IPS-NIHi7 (cell line): ENCODE measurements around the gene NPRL2.

Experiments used
- DNase-seq: peaks from one replicate; pipeline ENCODE4 v3.0.0; 2012; ENCODE audit warnings: mixed read lengths; ENCODE audit errors: extremely low spot score

The NPRL2 gene

DNA sequence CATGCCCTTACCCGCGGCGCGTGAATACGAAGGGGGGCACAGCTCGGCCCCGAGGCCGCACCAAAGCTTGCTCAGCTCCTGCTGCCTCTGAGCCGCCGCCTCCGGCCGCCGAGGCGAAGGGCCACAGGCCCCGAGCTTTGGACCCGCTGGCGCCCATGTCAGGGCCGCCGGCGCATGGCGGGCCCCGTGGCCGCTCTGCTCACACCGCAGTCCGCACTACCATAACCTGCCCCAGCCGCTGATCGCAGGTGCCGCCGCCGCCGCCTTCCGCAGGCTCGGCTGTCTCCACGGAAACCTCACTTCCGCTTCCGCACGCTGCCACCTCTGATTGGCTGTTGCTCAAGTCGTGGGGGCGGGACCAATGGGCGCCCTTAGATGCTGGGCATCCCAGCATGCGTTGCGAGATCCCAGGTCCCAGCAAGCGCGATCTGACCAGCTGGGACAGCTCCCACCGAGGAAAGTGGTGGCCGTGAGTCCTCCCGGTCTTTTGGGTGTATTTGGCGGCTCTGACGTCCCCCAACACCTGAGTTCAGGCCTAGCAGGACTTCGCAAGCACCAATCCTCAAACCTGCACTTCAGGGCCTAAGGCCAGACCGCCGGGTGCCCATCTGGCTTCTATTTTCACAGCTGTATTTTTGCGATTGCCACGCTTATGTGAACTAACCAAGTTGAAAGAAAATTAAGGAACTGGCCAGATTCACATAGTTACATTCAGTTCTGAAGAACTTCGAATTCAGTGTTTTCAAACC lies 22.5 kb downstream of the NPRL2 start, which contains the start of gene TUSC2:
Gene TUSC2, minus strand, starts transcription at position 281 of the 749 bp plus-strand sequence. Its CDS starts 124 bp downstream, at position 157.
- DNase-seq, result peak; percentile 94

GRCh38 chr3:50327129-50327528 lies 23.4 kb downstream of the NPRL2 start:
- DNase-seq, result no peak

DNA sequence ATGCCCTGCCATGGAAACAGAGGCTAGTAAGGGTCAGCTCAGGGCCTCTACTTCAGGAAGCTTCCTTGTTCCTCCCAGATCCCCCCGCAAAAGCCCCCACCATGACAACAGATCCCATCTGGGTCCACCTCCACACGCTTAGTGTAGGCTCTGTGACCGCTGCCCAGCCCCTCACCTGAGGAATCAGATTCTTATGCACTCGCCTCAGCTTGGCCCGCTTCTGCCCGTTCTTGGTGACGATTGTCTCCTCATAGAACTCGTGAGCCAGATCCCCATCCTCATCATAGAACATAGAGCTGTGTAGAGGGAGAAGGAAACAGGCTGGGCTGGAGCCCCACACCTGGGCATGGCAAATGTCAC lies 24.4 kb downstream of the NPRL2 start:
- DNase-seq, result no peak

- DNase-seq, result no peak
Observed at GRCh38 chr3:50325497-50326181, 24.9 kb downstream of the NPRL2 start.

- no peak for DNase-seq
Observed at GRCh38 chr3:50325113-50325480, 25.5 kb downstream of the NPRL2 start.

GRCh38 chr3:50324351-50325112 lies 26.0 kb downstream of the NPRL2 start:
- peak; percentile 78 for DNase-seq

DNA sequence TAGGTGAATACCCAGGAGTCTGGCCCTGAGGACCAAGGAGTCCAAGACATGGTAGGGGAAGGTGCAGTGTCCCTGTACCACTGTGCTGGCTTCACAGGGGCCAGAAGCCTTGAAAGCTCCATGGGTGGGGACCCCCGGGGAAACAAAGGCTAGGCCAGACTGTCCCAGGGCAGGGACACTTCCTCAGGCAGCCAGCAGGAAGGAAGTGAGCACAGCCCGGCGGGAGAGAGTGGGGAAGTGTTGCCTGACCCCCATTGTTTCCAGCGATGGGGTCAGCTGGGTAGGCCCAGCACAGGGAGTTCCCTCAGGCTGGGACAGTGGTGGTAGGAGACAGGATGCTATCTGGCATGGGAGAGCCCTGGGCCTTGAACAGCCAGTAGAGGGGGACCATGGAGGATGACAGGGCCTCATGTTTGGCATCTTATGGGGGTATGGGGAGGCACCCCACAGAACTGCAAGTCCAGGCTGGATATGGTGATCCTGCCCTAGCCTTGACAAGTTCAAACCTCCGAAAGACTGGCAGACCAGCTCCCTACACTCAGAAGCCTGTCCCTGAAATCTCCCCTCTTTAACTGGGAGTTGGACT lies 26.9 kb downstream of the NPRL2 start:
- no peak for DNase-seq

DNA sequence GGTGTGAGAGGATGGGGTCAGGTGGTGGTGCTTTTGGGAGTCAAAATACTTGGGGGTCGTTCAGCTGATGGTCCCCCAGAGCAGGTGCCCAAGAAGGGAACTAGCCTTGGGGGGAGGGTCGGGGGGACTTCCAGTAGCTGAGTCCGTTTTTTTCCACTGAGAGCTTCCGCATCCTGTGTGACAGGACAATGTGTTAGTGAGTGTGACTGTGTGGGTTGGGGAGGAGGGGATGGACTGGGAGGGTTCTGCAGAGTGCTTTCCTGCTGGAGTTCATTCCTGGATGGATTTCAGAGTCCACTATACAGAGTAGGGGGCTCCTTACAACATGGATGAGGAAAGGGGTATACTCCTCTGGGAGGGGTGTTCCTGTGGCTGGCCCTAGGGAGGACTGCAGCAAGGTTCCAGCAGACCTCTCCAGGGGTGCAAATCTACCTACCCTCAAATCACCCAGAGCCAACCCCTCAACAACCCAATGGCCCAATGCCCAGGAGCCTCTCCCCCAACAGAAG lies 27.4 kb downstream of the NPRL2 start:
- DNase-seq, result no peak

- DNase-seq, result no peak
Observed at GRCh38 chr3:50322386-50323091, 28.0 kb downstream of the NPRL2 start, which contains the start of gene HYAL2. HYAL2 (minus strand) TSS chr3:50322745; CDS start chr3:50320489, 2,256 bp downstream.

DNA sequence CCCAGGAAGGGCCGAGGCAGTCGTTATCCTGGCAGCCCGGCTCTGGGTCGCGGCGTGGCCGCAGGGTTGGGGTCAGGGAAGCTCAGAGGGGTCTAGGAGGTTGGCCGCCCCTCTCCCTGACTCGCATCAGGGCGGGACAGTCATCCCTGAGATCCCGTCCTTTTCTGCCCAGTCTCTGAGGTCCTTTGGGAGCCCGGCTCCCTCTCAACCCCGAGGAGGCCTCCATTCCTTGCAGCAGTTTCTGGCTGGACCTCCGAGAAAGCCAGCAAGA lies 28.5 kb downstream of the NPRL2 start:
- DNase-seq, result no peak

DNA sequence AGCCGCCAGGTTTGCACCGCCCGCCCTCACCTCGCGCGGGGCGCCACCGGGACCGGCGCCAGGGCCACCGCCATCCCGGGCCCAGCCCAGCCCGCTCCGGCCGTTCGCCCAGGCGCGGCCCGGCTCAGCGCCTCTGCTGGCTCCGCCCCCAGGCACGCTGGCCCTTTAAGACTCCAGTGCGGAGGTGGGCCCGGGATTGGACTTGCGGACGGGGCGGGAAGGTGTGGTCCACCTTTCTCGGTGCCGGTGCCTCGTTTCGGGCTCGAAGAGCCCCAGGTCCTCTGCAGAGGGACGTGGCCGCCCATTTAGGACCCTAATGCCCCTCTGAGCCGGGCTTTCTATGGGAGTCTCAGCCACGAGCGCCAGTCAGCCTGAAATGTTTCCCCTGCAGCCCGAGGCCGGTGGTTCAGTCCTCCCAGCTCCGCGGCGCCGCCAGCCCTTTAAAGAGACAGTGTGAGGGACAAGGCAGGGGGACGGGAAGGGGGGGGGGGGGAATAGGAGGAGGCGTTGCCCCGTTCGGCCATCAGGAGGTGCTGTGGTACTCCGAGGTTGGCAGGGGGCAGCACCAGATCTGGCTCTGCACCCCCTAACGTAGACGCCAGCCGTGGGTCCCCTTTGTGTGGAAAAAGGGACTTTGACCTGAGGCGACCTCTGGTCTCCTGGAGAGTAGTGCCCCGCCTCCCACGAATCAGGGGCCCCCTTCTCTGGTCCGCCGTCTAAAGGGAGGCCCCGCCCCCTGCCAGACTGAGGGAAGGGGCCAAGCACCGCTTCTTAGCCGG lies 29.1 kb downstream of the NPRL2 start:
- peak; percentile 87 for DNase-seq

DNA sequence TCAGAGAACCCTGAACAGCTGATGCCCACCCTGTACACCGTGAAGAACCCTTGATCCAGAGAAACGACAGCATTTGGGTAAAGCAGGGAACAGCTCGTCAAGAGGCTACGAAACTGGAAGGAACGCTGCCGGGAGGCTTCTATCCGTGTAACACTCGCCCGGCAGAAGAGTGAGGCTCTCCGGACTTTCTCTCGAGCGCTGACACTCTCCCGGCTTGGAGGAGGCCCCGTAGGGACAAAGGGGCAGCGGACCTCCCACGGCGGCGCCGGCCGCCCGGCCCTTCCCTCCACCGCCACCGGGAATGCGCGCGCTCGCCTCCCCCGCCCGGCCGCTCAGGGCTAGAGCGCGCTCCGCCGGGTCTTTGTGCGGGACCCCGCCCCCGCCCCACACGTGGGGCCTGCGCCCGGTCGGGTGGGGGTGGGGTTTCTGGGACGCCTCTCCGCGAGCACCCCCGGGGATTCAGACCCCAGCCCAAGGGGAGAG lies 29.7 kb downstream of the NPRL2 start:
- DNase-seq, result peak; percentile 85

DNA sequence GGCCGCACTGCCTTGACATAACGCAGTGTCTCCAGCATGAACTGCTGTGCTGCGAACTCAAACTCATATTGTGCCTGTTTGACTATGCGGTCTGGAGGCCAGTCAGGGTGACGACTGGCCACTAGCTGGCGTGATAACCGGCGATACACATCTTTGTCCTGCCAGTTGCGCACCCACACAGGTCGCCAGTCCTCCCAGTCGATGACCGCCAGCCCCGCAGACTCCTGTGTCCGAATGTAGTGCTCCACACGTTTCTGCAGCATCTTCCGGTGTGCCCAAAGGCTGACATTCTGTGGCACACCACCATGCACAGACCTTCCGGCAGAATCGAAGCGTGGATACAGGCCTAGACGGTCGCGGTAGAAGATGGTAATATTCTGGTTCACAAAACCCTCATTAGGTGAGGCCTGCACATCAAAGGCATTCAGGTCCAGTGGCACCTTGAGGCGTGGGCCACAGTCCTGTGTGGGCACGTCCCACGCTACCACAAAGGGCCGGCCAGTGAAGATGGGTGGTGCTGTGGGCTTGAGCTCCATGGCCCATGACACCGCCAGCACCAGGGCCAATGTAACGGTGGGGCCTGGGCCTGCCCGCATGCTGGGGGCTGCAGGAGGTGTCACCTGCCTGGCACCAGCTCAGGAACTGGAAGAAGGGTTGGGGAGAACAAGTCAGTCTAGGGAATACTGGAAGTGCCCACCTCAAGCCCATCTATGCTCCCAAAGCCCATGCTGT lies 30.5 kb downstream of the NPRL2 start:
- no peak for DNase-seq

DNA sequence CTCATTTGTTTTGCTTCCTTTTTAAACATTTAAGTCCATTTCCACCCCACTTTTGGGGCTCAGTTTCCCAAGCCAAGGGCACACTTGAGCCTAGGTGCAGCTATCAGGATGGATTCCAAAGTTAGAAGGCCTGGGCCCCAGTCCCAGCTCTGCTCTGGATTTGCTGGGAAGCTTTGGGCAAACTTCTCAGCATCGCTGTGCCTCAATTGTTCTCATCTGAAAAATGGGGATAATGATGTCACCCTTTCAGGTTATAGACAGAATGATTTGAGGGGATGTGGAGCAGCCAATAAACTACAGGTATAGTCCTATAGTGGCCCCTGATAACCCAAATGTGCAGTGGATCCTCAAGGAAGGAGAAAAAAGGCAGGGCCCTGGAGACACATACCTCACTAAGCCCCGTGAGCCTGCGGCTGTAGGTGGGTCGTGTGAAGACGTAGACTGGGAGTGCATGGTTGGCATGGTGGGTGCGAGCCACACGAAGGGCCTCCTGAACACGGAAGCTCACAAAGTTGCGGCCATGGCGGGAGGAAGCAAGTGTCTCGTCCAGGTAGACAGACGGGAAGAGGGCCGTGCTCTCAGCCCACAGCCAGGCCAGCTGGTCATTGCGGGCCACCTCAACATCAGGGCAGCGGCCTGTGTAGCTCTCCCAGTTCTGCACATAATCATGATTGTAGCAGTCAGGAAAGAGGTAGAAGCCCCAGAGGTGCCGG lies 31.2 kb downstream of the NPRL2 start:
- no peak for DNase-seq

DNA sequence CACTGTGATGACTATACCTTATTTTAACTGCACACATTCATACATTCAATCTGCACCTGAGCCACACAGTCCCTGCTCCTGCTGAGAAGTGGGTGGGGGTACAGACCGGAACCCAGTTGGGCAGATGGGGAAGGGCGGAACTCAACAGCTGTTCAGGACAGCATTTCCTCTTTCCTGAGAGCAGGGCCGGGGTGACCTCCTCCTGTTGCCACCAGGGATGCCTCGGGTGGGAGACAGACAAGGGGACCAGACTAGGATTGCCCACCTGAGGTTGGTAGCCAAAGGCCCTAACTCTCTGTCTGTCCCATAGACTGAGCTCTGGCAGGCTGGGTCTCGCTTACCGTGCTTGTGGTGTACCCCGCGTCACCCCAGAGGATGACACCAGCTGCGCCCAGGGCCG lies 32.0 kb downstream of the NPRL2 start:
- no peak for DNase-seq

- DNase-seq, result no peak
Observed at GRCh38 chr3:50318163-50318562, 32.4 kb downstream of the NPRL2 start.

GRCh38 chr3:50317300-50317699 lies 33.3 kb downstream of the NPRL2 start:
- no peak for DNase-seq

DNA sequence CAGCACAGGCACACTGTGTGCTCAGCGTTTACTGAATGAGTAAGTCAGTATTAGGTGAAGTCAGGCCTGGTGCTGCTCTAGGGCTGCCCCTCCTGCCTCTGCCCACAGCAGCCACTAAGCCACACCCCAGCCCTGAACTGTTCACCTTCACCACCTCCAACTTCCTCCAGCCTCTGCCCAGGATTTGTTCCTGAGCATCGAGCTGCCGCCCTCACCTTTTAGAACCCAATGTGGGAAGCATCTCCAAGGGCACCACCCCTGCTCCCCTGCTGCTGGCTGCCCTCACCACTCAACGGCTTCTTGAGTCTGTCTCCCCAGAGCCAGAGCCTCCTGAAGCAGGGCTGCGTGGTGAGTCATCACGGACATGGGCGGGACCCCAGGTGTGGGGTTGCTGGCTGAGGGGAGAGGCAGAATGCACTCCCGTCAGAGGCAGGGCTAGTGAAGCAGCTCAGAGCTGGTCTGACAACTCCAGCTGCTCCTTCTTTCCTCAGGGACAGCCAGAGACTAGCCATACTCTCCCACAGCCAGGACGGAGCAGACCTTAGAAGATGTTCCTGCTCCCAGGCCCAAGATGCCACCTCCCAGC lies 33.8 kb downstream of the NPRL2 start:
- DNase-seq, result no peak

DNA sequence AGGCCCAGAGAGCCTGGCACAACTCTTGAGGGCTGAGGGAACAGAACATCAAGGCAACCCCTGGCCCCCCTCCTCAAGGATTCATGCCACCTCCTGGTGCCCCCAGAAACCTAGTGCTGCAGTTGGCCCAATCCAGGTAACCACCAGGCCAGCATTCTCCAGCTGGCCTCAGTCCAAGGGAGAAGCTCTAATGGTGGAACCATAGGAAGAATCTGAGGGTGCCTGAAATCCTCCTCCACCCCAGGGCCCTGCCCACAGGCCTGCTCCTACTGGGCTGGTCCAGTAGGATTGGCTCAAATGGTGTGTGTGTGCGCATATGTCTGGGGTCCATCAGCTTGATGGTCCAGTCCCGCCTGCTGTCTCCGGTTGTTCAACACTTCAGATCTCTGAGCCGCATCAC lies 35.8 kb downstream of the NPRL2 start:
- DNase-seq, result no peak
